Tibial nerve (tissue), 4 donors: Measurements from ENCODE around the gene TTC39A. TPM values are rescaled to one million over a fixed set of nuclear protein-coding genes. Genes with fewer than 3 reads are reported as not detected.

Source experiments
- DNase-seq, 2 donors: peaks; one replicate each; pipeline ENCODE4 v3.0.0-alpha.2; 2019; ENCODE audit warnings: low spot score in 2 of 2
- H3K27ac ChIP-seq, 4 donors: fragments of 200-600 bp; sonication (generic) in 3 of 4; one replicate each; pipeline ENCODE4 v1.5.1; 2017 to 2019; ENCODE audit warnings: mild to moderate bottlenecking in 1 of 4
- H3K27me3 ChIP-seq, 2 donors: fragments of 200-600 bp; sonication (generic) in 1 of 2; one replicate each; pipeline versions ENCODE4 v1.5.1 to v1.6.0; 2017 to 2019
- H3K36me3 ChIP-seq, 3 donors: fragments of 200-600 bp; sonication (generic); one replicate each; pipeline ENCODE4 v1.5.1; 2018 to 2019
- H3K4me1 ChIP-seq, 4 donors: fragments of 200-600 bp; sonication (generic) in 3 of 4; one replicate each; pipeline ENCODE4 v1.5.1; 2017 to 2019
- H3K4me3 ChIP-seq, 4 donors: fragments of 200-600 bp; sonication (generic) in 3 of 4; one replicate each; pipeline ENCODE4 v1.5.1; 2017 to 2019; ENCODE audit warnings: mild to moderate bottlenecking in 1 of 4, moderate library complexity in 1 of 4
- H3K9me3 ChIP-seq, 4 donors: fragments of 200-600 bp; sonication (generic) in 3 of 4; one replicate each; pipeline ENCODE4 v1.5.1; 2017 to 2019
- EP300 ChIP-seq, 2 donors: sonication (generic); formaldehyde crosslinking; IDR thresholded peaks; one replicate each; pipeline ENCODE4 v1.6.1; 2017; ENCODE audit warnings: antibody characterized with exemption in 2 of 2, mild to moderate bottlenecking in 1 of 2
- POLR2A ChIP-seq, 2 donors: fragments of 450-650 bp; IDR thresholded peaks; one replicate each; pipeline ENCODE4 v1.6.1; 2017; ENCODE audit warnings: antibody characterized with exemption in 2 of 2, mild to moderate bottlenecking in 2 of 2, moderate library complexity in 2 of 2
- WGBS, 2 donors: methylation state at CpG; one replicate each; pipeline ENCODE4 v1.1.5; 2018; 5-methylcytosine and 5-hydroxymethylcytosine counted together
- total RNA-seq, 4 donors: library from RNA; depleted of rRNA; stranded (reverse); fragments of >200 nt; gene quantifications; one replicate each; pipeline ENCODE4 v1.1.0, GENCODE V29; 2016
- TF ChIP-seq, protein P1 (sequence below), 5 experiments: fragments of 200-600 bp in 3 of 5; fragments of 450-650 bp in 2 of 5; sonication (generic) in 3 of 5; IDR thresholded peaks; one replicate each; pipeline ENCODE4 v1.5.1; 2016 to 2019; ENCODE audit warnings: antibody characterized with exemption in 5 of 5, mild to moderate bottlenecking in 3 of 5, moderate library complexity in 2 of 5

The TTC39A gene
- total RNA-seq, 4 donors from 2014 or later = 0.20 to 2.4 (median 0.84) TPM; not detected in 1

GRCh38 chr1:51331206-51332100 is 1.1 kb upstream of the TTC39A start:
- 40 to 44% methylated on average over 7 of the region's 7 CpGs for WGBS, 2 donors
- no peak for DNase-seq
- Histone ChIP-seq H3K27me3 (peaks cover 0 to 37% of the 10 kb centered on the region in 2 donors), H3K27ac (no peak overlapping the region), H3K4me1 (peaks cover 0 to 17% (median 3%) of the 10 kb centered on the region in 4 donors), H3K4me3 (no peak overlapping the region), H3K36me3 (no peaks in the 10 kb centered on the region), H3K9me3 (no peaks in the 10 kb centered on the region)
- TF ChIP-seq POLR2A (IDR thresholded peaks at IDR 0.05) = no peak

- DNase-seq = no peak
- peak overlapping the region in 1 of 4 donors; percentile 52 for H3K4me3 ChIP-seq
- no peaks in the 10 kb centered on the region for H3K36me3 ChIP-seq
- no peak overlapping the region for H3K27ac ChIP-seq
- no peak for TF ChIP-seq EP300 (IDR thresholded peaks at IDR 0.05)
- TF ChIP-seq, protein P1, sequence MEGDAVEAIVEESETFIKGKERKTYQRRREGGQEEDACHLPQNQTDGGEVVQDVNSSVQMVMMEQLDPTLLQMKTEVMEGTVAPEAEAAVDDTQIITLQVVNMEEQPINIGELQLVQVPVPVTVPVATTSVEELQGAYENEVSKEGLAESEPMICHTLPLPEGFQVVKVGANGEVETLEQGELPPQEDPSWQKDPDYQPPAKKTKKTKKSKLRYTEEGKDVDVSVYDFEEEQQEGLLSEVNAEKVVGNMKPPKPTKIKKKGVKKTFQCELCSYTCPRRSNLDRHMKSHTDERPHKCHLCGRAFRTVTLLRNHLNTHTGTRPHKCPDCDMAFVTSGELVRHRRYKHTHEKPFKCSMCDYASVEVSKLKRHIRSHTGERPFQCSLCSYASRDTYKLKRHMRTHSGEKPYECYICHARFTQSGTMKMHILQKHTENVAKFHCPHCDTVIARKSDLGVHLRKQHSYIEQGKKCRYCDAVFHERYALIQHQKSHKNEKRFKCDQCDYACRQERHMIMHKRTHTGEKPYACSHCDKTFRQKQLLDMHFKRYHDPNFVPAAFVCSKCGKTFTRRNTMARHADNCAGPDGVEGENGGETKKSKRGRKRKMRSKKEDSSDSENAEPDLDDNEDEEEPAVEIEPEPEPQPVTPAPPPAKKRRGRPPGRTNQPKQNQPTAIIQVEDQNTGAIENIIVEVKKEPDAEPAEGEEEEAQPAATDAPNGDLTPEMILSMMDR (IDR thresholded peaks at IDR 0.05) = no peak
- TF ChIP-seq POLR2A (IDR thresholded peaks at IDR 0.05) = no peak
- peaks cover 0 to 37% of the 10 kb centered on the region in 2 donors for H3K27me3 ChIP-seq
- H3K4me1 ChIP-seq = peaks cover 0 to 17% (median 3%) of the 10 kb centered on the region in 4 donors
- H3K9me3 ChIP-seq = no peaks in the 10 kb centered on the region
- 49 to 51% methylated on average over 17 to 19 of the region's 26 CpGs for WGBS, 2 donors
Observed at GRCh38 chr1:51329443-51330325, 678 bp downstream of the TTC39A start.

DNA sequence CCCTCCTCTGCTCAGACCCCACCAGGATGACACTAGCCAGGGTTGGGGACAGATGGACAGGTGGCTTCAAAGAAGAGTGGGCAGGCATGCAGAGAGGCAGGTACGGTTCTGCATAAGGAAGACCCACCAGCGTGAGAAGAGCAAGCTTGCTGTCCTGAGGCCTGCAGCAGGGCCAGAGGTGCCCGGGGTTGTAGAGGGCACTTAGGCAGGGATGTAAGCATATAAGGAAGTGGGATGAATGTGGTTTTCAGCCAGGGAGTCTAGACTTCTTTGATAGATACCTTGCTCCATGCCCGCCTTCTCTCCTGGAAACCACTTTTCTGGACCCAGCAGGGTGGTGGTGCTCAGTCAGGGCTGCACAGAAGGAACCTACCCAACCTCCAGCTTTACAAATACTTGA is 1.4 kb downstream of the TTC39A start:
- no peak overlapping the region for H3K4me3 ChIP-seq
- no peak overlapping the region for H3K27ac ChIP-seq
- H3K27me3 ChIP-seq = peaks cover 0 to 37% of the 10 kb centered on the region in 2 donors
- H3K36me3 ChIP-seq = no peaks in the 10 kb centered on the region
- TF ChIP-seq, protein P1 (IDR thresholded peaks at IDR 0.05) = no peak
- TF ChIP-seq EP300 (IDR thresholded peaks at IDR 0.05) (no peak), POLR2A (IDR thresholded peaks at IDR 0.05) (no peak)
- H3K9me3 ChIP-seq = no peaks in the 10 kb centered on the region
- WGBS, 2 donors = 84 to 93% methylated on average over 4 of the region's 4 CpGs
- DNase-seq = no peak
- H3K4me1 ChIP-seq = peaks cover 0 to 17% (median 3%) of the 10 kb centered on the region in 4 donors

- peaks cover 0 to 17% (median 3%) of the 10 kb centered on the region in 4 donors for H3K4me1 ChIP-seq
- WGBS, 2 donors = 86 to 91% methylated on average over 3 of the region's 3 CpGs
- DNase-seq = no peak
- TF ChIP-seq EP300 (IDR thresholded peaks at IDR 0.05) (no peak), POLR2A (IDR thresholded peaks at IDR 0.05) (no peak)
- TF ChIP-seq, protein P1 (IDR thresholded peaks at IDR 0.05) = no peak
- no peaks in the 10 kb centered on the region for H3K36me3 ChIP-seq
- H3K27ac ChIP-seq = no peak overlapping the region
- H3K4me3 ChIP-seq = no peak overlapping the region
- H3K9me3 ChIP-seq = no peaks in the 10 kb centered on the region
- H3K27me3 ChIP-seq = peaks cover 0 to 37% of the 10 kb centered on the region in 2 donors
Observed at GRCh38 chr1:51328279-51328678, 2.1 kb downstream of the TTC39A start.

DNA sequence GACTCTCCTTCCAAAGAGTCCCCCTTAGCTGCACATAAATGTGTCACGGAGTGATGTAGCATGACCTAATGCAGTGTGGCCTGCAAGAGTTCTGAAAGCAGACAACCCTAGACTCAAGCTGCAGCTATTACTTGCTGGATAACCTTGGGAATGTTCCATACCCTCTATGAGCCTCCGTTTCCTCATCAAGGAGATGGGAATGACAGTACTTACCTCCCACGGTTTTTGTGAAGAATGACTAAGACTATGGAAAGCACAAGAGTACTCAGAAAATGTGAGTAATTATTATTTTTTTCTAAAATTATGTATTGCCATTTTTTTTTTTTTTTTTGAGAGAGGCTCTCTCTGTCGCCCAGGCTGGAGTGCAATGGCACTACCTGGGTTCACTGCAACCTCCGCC is 3.0 kb downstream of the TTC39A start:
- no peak overlapping the region for H3K27ac ChIP-seq
- 79 to 84% methylated on average over 5 of the region's 5 CpGs for WGBS, 2 donors

More for the DNA sequence above, 3.0 kb downstream of the TTC39A start:
- TF ChIP-seq, protein P1 (IDR thresholded peaks at IDR 0.05) = no peak
- TF ChIP-seq EP300 (IDR thresholded peaks at IDR 0.05) (no peak), POLR2A (IDR thresholded peaks at IDR 0.05) (no peak)
- DNase-seq = no peak
- H3K9me3 ChIP-seq = no peaks in the 10 kb centered on the region
- no peak overlapping the region for H3K4me3 ChIP-seq
- peaks cover 0 to 37% of the 10 kb centered on the region in 2 donors for H3K27me3 ChIP-seq
- peaks cover 0 to 17% (median 3%) of the 10 kb centered on the region in 4 donors for H3K4me1 ChIP-seq
- no peaks in the 10 kb centered on the region for H3K36me3 ChIP-seq
